K562 (cell line): Measurements from ENCODE around the gene STUM. TPM values are rescaled to one million over a fixed set of nuclear protein-coding genes. Genes with fewer than 3 reads are reported as not detected.

Source experiments
- ATAC-seq: fragments of 200-7000 bp; cut with Tn5 transposase; 3 replicates; pipeline ENCODE4 v1.9.1; 2020; ENCODE audit warnings: moderate library complexity
- BruUV-seq: library from RNA; stranded (reverse); fragments of 400-500 nt; replicated peaks from 2 replicates; lab custom pipeline; 2021; lab: Mats Ljungman, UMichigan
- CTCF ChIA-PET: fragments of 300-600 bp; formaldehyde crosslinking; extraction: SDS; loops from one replicate; lab custom pipeline; 2021; ENCODE audit warnings: low intra/inter-chr PET ratio; lab: Yijun Ruan, JAX
- POLR2A ChIA-PET: fragments of 300-600, 350-650 bp; sonication (Branson Sonifier 250); formaldehyde crosslinking; extraction: SDS; loops from one replicate; lab custom pipeline; 2021; ENCODE audit warnings: antibody characterized with exemption, inconsistent platforms; lab: Yijun Ruan, JAX
- DNase-seq, 4 experiments: peaks; one replicate each; pipeline versions ENCODE4 v3.0.0 to v3.0.0-alpha.2; 2011 to 2018; ENCODE audit warnings: low spot score in 3 of 4, mixed read lengths in 3 of 4; ENCODE audit errors: extremely low read depth in 1 of 4
- FAIRE-seq: peaks from 2 replicates; lab custom pipeline; 2011; peaks lifted over from hg19 to GRCh38; lab: Jason Lieb, UNC
- H2AFZ ChIP-seq: 2 replicates; pipeline ENCODE4 v1.6.0; 2011; ENCODE audit warnings: low read depth, low read length, control low read depth, inconsistent platforms
- H3K27ac ChIP-seq: fragments of 200-600 bp; 3 replicates; pipeline ENCODE4 v1.8.0; 2011; ENCODE audit warnings: low read depth, mild to moderate bottlenecking, control low read depth, inconsistent platforms, low read length, moderate library complexity, mixed read lengths; ENCODE audit errors: extremely low read depth
- H3K27me3 ChIP-seq, 2 experiments: fragments of 300-600 bp in 1 of 2; 2 replicates in 1 of 2; 3 replicates in 1 of 2; pipeline versions ENCODE4 v1.6.0 to v1.8.0; 2011; ENCODE audit warnings: inconsistent platforms in 2 of 2, low read length in 2 of 2, mild to moderate bottlenecking in 1 of 2, mixed read lengths in 1 of 2, moderate library complexity in 1 of 2; ENCODE audit not compliant: control insufficient read depth in 2 of 2, insufficient read depth in 2 of 2
- H3K36me3 ChIP-seq: fragments of 300-600 bp; 3 replicates; pipeline ENCODE4 v1.8.0; 2011; ENCODE audit warnings: mild to moderate bottlenecking, low read length, inconsistent platforms; ENCODE audit not compliant: control insufficient read depth, insufficient read depth
- H3K4me1 ChIP-seq, 2 experiments: fragments of 200-600 bp in 1 of 2; replicated peaks in 1 of 2; 2 replicates in 1 of 2; 3 replicates in 1 of 2; pipeline versions ENCODE4 v1.5.1 to v1.8.0; 2011; ENCODE audit warnings: inconsistent platforms in 2 of 2, low read length in 2 of 2, mild to moderate bottlenecking in 1 of 2, mixed read lengths in 1 of 2, moderate library complexity in 1 of 2; ENCODE audit not compliant: control insufficient read depth in 2 of 2, insufficient read depth in 2 of 2
- H3K4me2 ChIP-seq: 2 replicates; pipeline ENCODE4 v1.6.1; 2011; ENCODE audit warnings: low read length, control low read depth, inconsistent platforms, mixed read lengths; ENCODE audit not compliant: insufficient read depth
- H3K4me3 ChIP-seq: fragments of 200-600 bp; sonication (generic), shearing (Covaris generic); 2 replicates; pipeline ENCODE4 v1.5.1; 2016; ENCODE audit warnings: control low read depth, inconsistent platforms
- H3K79me2 ChIP-seq: fragments of 200-600 bp; 3 replicates; pipeline ENCODE4 v1.8.0; 2011; ENCODE audit warnings: low read length, inconsistent platforms; ENCODE audit not compliant: control insufficient read depth, insufficient read depth
- H3K9ac ChIP-seq, 2 experiments: 2 replicates each; pipeline versions ENCODE4 v1.6.0 to v1.6.1; 2011; ENCODE audit warnings: low read depth in 2 of 2, low read length in 2 of 2, control low read depth in 1 of 2, inconsistent platforms in 1 of 2, mild to moderate bottlenecking in 1 of 2, mixed read lengths in 1 of 2; ENCODE audit not compliant: insufficient read depth in 1 of 2
- H3K9me1 ChIP-seq: one replicate; pipeline ENCODE4 v1.6.0; 2011; ENCODE audit warnings: inconsistent platforms, mild to moderate bottlenecking, low read length, moderate library complexity; ENCODE audit not compliant: control insufficient read depth, insufficient read depth
- H3K9me3 ChIP-seq: replicated peaks from 2 replicates; pipeline ENCODE4 v1.5.1; 2011; ENCODE audit warnings: low read depth, low read length, inconsistent platforms; ENCODE audit not compliant: control insufficient read depth, insufficient read depth
- H4K20me1 ChIP-seq: replicated peaks from 2 replicates; pipeline ENCODE4 v1.6.1; 2011; ENCODE audit warnings: low read length, inconsistent platforms, mixed read lengths; ENCODE audit not compliant: control insufficient read depth, insufficient read depth
- HDAC3 ChIP-seq: fragments of 450-650 bp; IDR thresholded peaks from 2 replicates; pipeline ENCODE4 v1.6.1; 2018; ENCODE audit warnings: borderline replicate concordance, mild to moderate bottlenecking, moderate library complexity; ENCODE audit not compliant: partially characterized antibody
- HOXB6 ChIP-seq: fragments of 250-450 bp; sonication (Bioruptor Pico); IDR thresholded peaks from 2 replicates; pipeline ENCODE4 v1.5.1; 2022; ENCODE audit warnings: mild to moderate bottlenecking, borderline replicate concordance
- IRF9 ChIP-seq: fragments of 450-650 bp; IDR thresholded peaks from 2 replicates; pipeline ENCODE4 v1.6.1; 2016; ENCODE audit warnings: missing biosample characterization, missing genetic modification characterization
- NR2C1 ChIP-seq, 2 experiments: fragments of 450-650 bp; IDR thresholded peaks; 2 replicates each; pipeline ENCODE4 v1.6.1; 2017; ENCODE audit warnings: mild to moderate bottlenecking in 2 of 2, antibody characterized with exemption in 1 of 2, inconsistent platforms in 1 of 2, missing compliant biosample characterization in 1 of 2, missing genetic modification characterization in 1 of 2
- PHF8 ChIP-seq: fragments of 200-600 bp; sonication (generic); IDR thresholded peaks from 2 replicates; pipeline ENCODE4 v1.6.1; 2012; ENCODE audit warnings: mixed run types, mild to moderate bottlenecking, inconsistent platforms, low read length, moderate library complexity, borderline replicate concordance
- PRMT5 ChIP-seq: sonication (generic); formaldehyde crosslinking; IDR thresholded peaks from 2 replicates; pipeline ENCODE4 v1.5.0; 2020; ENCODE audit warnings: missing genetic modification reagents
- PYGO2 ChIP-seq: fragments of 450-650 bp; IDR thresholded peaks from 2 replicates; pipeline ENCODE4 v1.6.1; 2016; ENCODE audit warnings: mild to moderate bottlenecking, missing genetic modification characterization, moderate library complexity, missing compliant biosample characterization
- RBM15 ChIP-seq: fragments of 200-400 bp; formaldehyde crosslinking; IDR thresholded peaks from 2 replicates; pipeline ENCODE4 v1.6.1; 2018; ENCODE audit warnings: mild to moderate bottlenecking, low read length, moderate library complexity; ENCODE audit not compliant: insufficient read depth
- SMAD3 ChIP-seq: fragments of 450-650 bp; formaldehyde crosslinking; conservative IDR thresholded peaks from 2 replicates; pipeline ENCODE4 v1.4.0; 2020; ENCODE audit warnings: mild to moderate bottlenecking
- TRIM25 ChIP-seq: fragments of 450-650 bp; IDR thresholded peaks from 2 replicates; pipeline ENCODE4 v1.7.0; 2016; ENCODE audit warnings: borderline replicate concordance
- ZNF318 ChIP-seq, 2 experiments: fragments of 450-650 bp; IDR thresholded peaks; 2 replicates each; pipeline ENCODE4 v1.6.1; 2016; ENCODE audit warnings: mild to moderate bottlenecking in 2 of 2, borderline replicate concordance in 1 of 2, low read depth in 1 of 2, moderate library complexity in 1 of 2
- WGBS: fragments of 100-300 bp; shearing (Covaris generic); methylation state at CpG from one replicate; pipeline ENCODE4 v1.1.6; 2016; ENCODE audit warnings: low coverage, mixed read lengths; ENCODE audit not compliant: insufficient coverage; ENCODE audit errors: missing lambda C conversion rate; 5-methylcytosine and 5-hydroxymethylcytosine counted together
- in situ Hi-C: fragments of 300-500 bp; cut with MboI; formaldehyde crosslinking; loops from 4 replicates; pipeline ENCODE4 v1.15.0; 2018; ENCODE audit warnings: inconsistent platforms, mixed read lengths
- intact Hi-C: fragments of 100-400 bp; cut with micrococcal nuclease; formaldehyde crosslinking; loops from 2 replicates; pipeline ENCODE4 v1.14.2; 2022
- polyA plus RNA-seq, 8 experiments: library from polyadenylated mRNA; depleted of rRNA in 4 of 8; stranded (reverse) in 5 of 8; unstranded in 3 of 8; fragments of >200 nt; fragmentation: Nextera tagmentation in 2 of 8; fragmentation: Illumina TruSeq in 1 of 8; extraction: Ambion mirVana in 2 of 8; extraction: Trizol in 1 of 8; gene quantifications; 2 replicates each; pipeline versions ENCODE4 v1.2.1 to v1.2.3, GENCODE V29; 2011 to 2014; ENCODE audit warnings: inconsistent platforms in 1 of 8, missing spikeins in 1 of 8
- total RNA-seq, 7 experiments: library from RNA; depleted of rRNA in 6 of 7; stranded (reverse); fragments of >200 nt in 6 of 7; fragmentation: Illumina TruSeq in 2 of 7; extraction: Trizol in 2 of 7; gene quantifications; 2 replicates each; pipeline versions ENCODE4 v1.2.1 to v1.2.3, GENCODE V29; 2011 to 2021; ENCODE audit warnings: low replicate concordance in 1 of 7

Gene STUM
- total and polyA plus RNA-seq, 9 of the 15 experiments (the other 6 are each of a cell fraction or from before 2014, with no cell fraction given): not detected

- H3K9ac ChIP-seq: no peak overlapping the region
- in situ Hi-C loops: no loop called here
- BruUV-seq: no TSS peak
- ChIA-PET POLR2A (no interaction called here), CTCF (no interaction called here)
- H3K36me3 ChIP-seq: no peaks in the 10 kb centered on the region
- no peak overlapping the region for H3K27ac ChIP-seq
- intact Hi-C loops: no loop called here
- no peaks in the 10 kb centered on the region for H3K9me3 ChIP-seq
- H2AFZ ChIP-seq: no peak overlapping the region
- no peak overlapping the region for H3K4me2 ChIP-seq
- no peaks in the 10 kb centered on the region for H3K4me1 ChIP-seq
- H3K79me2 ChIP-seq: no peaks in the 10 kb centered on the region
- H3K4me3 ChIP-seq: no peak overlapping the region
- 0 out of 2 replicates have a peak, but pooled peaks cover 4% of the 10 kb centered on the region for H4K20me1 ChIP-seq
- DNase-seq (no peak), ATAC-seq (no peak), FAIRE-seq (no peak)
- no peaks in the 10 kb centered on the region for H3K9me1 ChIP-seq
- H3K27me3 ChIP-seq: peaks cover 17 to 55% of the 10 kb centered on the region in 2 experiments
- WGBS: 0% methylated on average over 1 of the region's 1 CpG
- TF ChIP-seq PYGO2 (no peak), TRIM25 (no peak), HDAC3 (no peak), ZNF318 (IDR thresholded peaks at IDR 0.05; ENCODE audit: borderline replicate concordance in 1 of 2, low read depth in 1 of 2) (no peak), SMAD3 (CRISPR knock-in tag) (no peak), RBM15 (no peak), PHF8 (no peak), IRF9 (tag) (no peak), PRMT5 (CRISPR knock-in tag) (no peak), HOXB6 (no peak), NR2C1 (IDR thresholded peaks at IDR 0.05) (no peak), NR2C1 (tag; IDR thresholded peaks at IDR 0.05) (no peak)
Measured at GRCh38 chr1:226566234-226566633, 17.7 kb downstream of the STUM start.
